ENCODE data around the gene ANP32E.
"Not testable (repeated sequence)": the region's sequence is repeated elsewhere in the genome, so short reads cannot be mapped to it uniquely, and the experiment has no call there.

DNA sequence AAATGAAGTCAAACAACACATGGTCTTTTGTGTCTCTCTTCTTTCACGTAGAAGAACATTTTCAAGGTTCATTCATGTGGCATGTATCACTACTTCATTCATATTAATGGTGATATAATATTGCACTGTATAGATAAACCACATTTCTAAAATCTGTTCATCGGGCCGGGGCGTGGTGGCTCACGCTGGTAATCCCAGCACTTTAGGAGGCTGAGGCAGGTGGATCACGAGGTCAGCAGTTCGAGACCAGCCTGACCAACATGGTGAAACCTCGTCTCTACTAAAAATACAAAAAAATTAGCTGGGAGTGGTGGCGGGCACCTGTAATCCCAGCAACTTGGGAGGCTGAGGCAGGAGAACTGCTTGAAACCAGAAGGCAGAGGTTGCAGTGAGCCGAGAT lies 7.7 kb downstream of the ANP32E start:
- TF ChIP-seq, protein P1, sequence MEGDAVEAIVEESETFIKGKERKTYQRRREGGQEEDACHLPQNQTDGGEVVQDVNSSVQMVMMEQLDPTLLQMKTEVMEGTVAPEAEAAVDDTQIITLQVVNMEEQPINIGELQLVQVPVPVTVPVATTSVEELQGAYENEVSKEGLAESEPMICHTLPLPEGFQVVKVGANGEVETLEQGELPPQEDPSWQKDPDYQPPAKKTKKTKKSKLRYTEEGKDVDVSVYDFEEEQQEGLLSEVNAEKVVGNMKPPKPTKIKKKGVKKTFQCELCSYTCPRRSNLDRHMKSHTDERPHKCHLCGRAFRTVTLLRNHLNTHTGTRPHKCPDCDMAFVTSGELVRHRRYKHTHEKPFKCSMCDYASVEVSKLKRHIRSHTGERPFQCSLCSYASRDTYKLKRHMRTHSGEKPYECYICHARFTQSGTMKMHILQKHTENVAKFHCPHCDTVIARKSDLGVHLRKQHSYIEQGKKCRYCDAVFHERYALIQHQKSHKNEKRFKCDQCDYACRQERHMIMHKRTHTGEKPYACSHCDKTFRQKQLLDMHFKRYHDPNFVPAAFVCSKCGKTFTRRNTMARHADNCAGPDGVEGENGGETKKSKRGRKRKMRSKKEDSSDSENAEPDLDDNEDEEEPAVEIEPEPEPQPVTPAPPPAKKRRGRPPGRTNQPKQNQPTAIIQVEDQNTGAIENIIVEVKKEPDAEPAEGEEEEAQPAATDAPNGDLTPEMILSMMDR (conservative IDR thresholded peaks at IDR 0.05), result not testable (repeated sequence)
- not testable (repeated sequence) for TF ChIP-seq ZFX (IDR thresholded peaks at IDR 0.05)

All from C4-2B (cell line).